Endothelial cell of umbilical vein (primary cell): ENCODE data around the gene POLR2H.

Source experiments
- EZH2 ChIP-seq: IDR thresholded peaks from 2 replicates; pipeline ENCODE4 v1.6.1; 2012; ENCODE audit warnings: borderline replicate concordance, low read depth, mild to moderate bottlenecking, moderate library complexity, low read length, inconsistent platforms; ENCODE audit not compliant: severe bottlenecking
- GATA2 ChIP-seq: IDR thresholded peaks from 2 replicates; pipeline ENCODE4 v1.7.0; 2011; ENCODE audit warnings: low read depth, mild to moderate bottlenecking, moderate library complexity, mixed read lengths, low read length; ENCODE audit not compliant: insufficient read length, insufficient read depth
- POLR2A ChIP-seq: IDR thresholded peaks from 2 replicates; pipeline ENCODE4 v1.6.1; 2012; ENCODE audit warnings: low read depth, mild to moderate bottlenecking, control low read depth, low read length
- POLR2AphosphoS5 ChIP-seq: IDR thresholded peaks from 2 replicates; pipeline ENCODE4 v1.6.1; 2012; ENCODE audit warnings: low read depth, mild to moderate bottlenecking, control low read depth, low read length, moderate library complexity; ENCODE audit not compliant: insufficient read depth
- TF ChIP-seq, protein P1 (sequence below), 2 donors: IDR thresholded peaks; 1 replicate in 1 of 2; 2 replicates in 1 of 2; pipeline ENCODE4 v1.5.1; 2011; ENCODE audit warnings: low read length in 2 of 2, mild to moderate bottlenecking in 2 of 2, moderate library complexity in 2 of 2, control low read depth in 1 of 2, inconsistent platforms in 1 of 2, low read depth in 1 of 2; ENCODE audit not compliant: insufficient read depth in 1 of 2; ENCODE audit errors: extremely low read depth in 1 of 2
- TF ChIP-seq, protein P2 (sequence below): IDR thresholded peaks from 2 replicates; pipeline ENCODE4 v1.6.1; 2011; ENCODE audit not compliant: insufficient read depth, insufficient read length

DNA sequence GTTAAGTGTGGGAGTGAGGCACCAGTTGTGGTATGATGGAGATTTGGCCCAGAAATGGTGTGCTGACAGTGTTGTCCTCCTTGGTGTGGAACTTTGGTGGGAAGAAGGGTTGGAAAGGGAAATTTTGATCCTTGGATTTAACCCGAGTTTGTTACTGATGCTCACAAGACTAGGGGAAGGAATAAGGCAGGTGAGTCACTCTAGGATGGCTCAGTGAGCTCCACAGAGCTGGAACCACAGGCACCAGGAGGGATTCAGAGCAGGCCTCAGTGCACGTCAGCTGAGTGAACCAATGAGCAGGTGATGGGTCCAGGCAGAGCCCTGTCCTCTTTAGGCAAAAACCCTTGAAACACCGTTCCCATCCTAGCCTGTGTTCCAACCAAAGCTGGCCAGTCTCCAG is 29.8 kb downstream of the POLR2H start:
- no peak for TF ChIP-seq EZH2
- TF ChIP-seq, protein P1, sequence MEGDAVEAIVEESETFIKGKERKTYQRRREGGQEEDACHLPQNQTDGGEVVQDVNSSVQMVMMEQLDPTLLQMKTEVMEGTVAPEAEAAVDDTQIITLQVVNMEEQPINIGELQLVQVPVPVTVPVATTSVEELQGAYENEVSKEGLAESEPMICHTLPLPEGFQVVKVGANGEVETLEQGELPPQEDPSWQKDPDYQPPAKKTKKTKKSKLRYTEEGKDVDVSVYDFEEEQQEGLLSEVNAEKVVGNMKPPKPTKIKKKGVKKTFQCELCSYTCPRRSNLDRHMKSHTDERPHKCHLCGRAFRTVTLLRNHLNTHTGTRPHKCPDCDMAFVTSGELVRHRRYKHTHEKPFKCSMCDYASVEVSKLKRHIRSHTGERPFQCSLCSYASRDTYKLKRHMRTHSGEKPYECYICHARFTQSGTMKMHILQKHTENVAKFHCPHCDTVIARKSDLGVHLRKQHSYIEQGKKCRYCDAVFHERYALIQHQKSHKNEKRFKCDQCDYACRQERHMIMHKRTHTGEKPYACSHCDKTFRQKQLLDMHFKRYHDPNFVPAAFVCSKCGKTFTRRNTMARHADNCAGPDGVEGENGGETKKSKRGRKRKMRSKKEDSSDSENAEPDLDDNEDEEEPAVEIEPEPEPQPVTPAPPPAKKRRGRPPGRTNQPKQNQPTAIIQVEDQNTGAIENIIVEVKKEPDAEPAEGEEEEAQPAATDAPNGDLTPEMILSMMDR (IDR thresholded peaks at IDR 0.05; ENCODE audit: extremely low read depth in 1 of 2, insufficient read depth in 1 of 2, low read depth in 1 of 2, low read length in 2 of 2), result no peak
- no peak for TF ChIP-seq POLR2AphosphoS5
- no peak for TF ChIP-seq POLR2A
- TF ChIP-seq, protein P2, sequence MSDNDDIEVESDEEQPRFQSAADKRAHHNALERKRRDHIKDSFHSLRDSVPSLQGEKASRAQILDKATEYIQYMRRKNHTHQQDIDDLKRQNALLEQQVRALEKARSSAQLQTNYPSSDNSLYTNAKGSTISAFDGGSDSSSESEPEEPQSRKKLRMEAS, result no peak
- no peak for TF ChIP-seq GATA2
